HG03097 (cell line): ENCODE results near the gene PAPOLB.

ENCODE experiments used
- ATAC-seq: cut with Tn5 transposase; IDR thresholded peaks from one replicate; pipeline ENCODE4 v1.9.1; 2021; ENCODE audit not compliant: unreplicated experiment, low FRiP score

The PAPOLB gene

DNA sequence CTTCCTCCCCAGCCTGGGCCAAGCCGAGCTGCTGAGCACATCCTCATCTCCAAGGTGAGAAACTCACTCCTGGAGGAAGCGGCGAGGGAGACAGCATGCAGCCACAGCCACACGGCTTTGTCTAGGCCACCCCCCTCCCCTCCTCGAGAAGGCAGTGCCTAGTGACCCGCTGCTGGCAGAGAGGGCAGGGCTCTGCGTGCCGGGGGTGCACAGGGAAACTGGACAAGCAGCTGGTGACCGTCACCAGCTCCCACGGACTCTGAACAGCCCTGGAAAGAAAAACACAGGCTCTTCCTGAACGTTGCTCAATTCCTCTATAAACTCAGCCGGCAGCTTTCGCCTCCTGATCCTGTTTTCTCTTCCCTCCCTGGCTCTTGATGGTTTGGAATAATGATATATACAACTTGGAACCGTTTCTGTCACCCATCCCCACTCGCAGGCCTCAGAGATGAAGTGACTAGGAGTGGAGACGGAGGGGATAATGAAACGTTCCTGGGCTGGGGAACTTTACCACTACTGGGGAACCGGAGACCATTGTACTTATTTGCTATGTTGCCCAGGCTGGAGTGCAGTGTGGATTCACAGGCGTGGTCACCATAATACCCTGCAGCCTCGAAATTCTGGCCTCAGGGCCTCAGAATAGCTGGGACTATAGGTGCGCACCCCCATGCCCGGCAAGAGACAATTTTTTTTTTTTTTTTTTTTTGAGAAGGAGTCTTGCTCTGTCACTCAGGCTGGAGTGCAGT, 19.3 kb downstream of the PAPOLB start:
- ATAC-seq, result no peak

DNA sequence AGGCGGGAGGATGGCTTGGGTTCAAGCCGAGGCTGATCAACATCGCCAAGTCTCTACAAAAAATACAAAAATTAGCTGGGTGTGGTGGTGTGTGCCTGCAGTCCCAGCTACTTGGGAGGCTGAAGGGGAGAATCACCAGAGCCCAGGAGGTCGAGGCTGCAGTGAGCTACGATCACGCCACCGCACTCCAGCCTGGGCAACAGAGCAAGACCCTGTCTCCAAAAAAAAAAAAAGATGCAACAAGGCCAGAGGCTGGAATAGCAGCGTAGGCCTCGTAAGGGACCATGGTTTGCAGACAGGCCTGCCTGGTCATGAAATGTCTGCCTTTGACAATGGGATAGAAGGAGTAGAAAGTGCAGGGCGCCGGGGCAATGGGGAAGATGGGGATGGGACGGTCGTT, 20.0 kb downstream of the PAPOLB start:
- ATAC-seq, result no peak

DNA sequence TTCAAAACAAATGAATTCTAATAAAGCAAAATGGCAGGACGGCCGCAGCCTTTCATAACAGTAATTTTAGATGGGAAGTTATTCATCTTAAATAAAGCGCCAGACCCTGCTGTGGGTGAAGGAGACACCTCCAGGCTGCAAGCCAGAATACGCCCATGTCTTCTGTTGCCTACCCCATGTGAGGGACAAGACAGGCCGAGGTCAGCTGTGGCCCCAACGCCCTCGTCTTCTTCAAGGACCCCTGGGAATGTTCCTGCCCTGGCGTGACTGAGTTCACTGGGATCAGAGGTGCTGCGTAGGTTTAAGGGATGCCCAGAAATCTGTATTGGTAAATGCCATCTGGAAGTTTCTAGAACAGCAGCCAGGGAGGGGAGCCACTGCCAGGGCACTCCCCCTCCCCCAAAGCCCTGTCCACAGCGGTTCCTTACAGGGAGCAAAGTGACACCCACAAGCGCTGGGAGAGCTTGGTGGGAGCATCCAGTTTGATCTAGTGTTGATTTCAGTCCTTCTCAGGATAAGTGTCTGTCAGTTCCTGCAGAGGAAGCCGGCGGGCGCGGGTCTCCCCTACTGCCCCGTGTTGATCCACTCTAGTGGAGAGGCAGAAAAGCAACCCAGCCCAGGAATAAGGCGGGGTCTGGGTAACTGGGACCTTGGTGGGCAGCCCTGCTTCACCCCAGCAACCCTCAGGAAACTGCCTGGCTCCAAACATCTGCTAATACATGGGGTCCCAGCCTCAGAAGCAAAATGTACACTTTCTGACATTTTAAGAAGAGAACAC, 20.6 kb downstream of the PAPOLB start:
- ATAC-seq, result no peak

DNA sequence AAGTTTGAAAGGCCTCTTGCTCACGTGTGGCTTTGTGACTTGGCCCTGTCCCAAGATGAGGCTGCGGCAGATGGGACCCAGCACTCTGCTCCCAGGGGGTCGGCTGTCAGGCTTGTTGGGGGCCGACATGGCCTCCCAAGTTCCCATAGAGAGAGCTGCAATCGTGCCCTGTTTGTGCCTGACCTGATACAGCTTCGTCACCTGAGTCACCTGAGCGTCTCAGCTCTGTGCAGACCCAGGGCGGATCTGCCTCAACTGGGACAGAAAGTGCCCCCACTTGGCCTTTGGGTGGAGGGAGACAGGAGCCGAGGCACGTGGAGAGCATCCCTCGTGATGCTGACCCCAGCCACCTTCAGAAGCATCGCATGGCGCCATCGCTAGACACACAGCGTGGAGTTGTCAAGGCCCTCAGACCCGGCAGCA, 21.7 kb downstream of the PAPOLB start:
- no peak for ATAC-seq

DNA sequence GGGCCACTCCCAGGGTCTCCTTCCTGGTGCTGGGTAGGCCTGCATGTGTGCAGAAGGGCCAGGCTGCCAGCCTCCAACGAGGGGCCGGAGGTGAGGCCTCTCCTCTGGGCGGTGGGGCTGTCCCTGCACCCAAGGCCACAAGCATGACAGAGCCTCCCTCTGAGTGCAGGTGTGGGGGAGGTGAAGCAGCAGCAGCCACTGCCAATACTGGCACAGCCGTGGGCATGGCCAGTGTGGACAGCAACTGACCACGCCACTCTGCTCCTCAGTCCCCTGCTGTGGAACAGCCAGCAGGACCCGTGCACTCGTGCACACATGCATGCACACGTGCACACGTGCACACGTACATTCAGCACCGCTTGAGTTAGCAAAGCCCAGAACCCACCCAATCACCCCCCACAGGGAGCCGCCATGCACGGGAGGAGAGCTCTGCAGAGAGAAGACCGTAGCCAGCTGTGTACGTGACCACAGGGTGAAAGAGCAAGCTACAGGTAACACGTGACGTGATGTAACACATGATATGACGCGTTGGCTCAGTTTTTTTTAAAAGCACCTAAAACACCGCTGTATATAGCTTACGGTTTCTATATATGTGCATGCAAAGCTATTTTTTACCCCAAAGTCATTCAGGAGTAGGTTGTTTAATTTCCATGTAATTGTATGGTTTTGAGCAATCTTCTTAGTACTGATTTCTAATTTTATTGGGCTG, 23.1 kb downstream of the PAPOLB start:
- no peak for ATAC-seq

DNA sequence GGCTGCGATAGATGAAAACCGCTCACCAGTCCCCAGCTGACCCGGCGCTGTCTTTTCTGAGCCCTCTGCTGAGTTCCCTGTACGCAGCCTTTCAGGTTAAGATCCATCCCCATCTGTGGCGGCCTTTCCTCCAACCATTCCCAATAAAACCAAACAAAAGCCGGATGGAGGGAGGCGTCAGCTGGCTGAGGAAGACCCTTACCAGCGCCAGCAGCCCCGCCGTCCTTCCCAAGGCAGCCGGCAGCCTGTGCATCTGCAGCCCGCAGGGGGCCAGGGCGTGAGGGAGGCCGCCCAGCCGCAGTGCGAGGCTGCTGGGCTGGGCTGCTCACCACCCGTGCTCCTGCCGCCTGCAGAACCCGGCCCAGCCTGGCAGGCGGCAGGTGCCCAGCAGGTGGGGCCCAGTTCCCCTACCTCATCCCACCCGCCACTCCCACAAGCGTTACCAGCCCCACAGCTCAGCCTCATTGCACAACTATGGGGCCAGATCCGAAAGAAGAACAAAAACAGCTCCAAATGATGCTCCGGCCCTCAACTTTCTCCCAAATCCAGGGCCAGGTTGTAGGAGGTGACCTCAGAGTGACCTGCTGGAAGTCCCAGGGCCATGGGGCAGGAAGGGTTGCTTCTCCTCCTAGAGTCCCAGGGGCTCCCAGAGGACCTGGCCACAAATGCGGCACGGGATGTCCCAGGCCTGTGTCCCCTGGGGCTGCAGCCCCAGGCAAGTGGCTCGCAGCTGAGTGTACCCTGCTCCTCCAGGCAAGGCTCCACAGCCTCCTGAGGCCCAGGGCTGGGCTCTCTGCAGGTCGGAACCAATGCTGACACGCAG, 23.8 kb downstream of the PAPOLB start:
- no peak for ATAC-seq

DNA sequence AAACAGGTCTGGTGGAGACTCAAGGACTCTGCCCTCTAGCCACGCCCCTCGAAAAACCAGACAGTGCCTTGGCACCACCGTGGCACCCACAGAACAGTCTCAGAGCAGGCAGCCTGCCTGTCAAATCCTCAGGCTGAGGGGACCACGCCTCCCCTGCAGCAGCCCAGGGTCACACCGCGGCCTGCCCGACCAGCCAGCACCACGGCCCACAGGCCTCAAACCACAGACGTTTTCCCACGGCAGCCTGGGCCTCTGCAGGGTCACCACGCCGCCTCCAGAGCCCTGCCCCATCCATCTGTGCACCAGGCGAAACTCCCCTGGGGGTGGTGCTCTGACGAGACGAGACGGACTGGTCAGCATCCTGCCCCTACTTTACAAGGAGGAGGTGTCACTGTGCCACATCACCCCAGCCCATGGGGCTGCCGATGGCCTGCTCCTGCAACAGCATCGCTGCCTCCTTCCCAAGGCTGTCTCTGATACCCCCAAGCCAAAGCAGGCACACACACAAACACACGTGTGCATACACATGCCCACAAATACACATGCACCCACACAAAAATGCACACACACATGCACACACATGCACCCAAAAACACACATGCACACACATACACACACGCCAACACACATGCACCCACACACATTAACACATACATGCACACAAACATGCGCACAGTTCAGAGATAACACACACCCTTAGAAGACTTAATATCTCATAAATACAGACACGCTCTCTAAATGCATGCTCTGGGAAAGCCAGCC, 24.6 kb downstream of the PAPOLB start:
- ATAC-seq, result no peak

DNA sequence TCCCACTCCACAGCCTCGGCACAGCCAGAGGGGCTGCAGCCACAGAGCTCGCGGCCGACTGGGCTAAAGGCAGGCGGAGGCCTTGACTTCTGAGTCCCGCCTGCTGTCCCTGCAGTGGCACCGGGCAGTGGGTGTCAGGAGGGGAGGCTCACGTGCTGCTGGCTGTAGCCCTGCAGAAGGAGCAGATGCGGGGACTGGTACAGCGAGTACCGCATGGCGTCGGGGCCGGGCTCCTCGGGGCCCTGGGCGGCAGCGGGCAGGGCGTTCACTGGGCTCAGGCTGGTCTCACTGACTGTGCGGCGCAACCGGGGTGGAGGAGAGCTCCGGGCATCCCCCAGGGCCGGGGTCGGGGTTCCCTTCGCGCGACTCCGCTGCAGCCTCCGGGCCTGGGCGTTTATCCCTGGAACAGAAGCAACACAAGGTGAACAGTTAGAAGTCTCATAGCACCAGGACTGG, 25.6 kb downstream of the PAPOLB start:
- ATAC-seq, result no peak

DNA sequence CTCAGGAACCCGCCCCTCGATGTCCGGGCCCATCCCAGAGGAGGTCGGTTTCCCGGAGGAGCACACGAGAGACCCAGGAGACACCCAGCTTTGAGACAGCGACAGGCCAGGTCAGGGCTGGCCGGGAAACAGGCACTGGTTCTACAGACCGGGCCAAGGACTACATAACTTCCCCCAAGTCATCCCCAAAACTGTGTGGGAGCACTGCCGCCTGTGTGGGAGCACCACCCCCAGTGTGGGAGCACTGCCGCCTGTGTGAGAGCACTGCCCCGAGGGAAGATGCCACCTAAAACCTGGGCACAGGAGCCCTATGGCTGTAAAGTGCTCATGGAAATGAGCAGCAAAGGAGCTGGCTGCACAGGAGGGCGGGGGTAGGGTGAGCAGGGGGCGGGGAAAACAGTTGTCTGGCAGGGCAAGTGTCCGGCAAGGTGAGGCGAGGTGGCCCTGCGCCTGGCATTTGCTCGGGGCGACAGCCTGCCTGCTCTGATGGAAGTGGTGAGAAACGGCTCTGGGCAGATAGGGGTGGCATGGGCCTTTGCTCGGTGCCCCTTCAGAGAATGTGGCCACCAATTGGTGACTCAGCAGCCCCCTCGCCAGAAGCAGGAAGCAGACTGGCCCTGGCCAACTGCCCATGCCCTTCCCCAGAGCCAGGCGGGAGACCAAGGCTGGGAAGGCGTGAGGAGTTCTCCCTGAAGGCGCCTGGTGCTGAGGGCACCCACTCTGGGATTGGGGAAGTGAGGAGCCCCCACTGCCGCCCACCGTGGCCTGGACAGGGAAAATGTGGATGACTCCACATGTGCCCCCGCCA, 26.2 kb downstream of the PAPOLB start:
- no peak for ATAC-seq

DNA sequence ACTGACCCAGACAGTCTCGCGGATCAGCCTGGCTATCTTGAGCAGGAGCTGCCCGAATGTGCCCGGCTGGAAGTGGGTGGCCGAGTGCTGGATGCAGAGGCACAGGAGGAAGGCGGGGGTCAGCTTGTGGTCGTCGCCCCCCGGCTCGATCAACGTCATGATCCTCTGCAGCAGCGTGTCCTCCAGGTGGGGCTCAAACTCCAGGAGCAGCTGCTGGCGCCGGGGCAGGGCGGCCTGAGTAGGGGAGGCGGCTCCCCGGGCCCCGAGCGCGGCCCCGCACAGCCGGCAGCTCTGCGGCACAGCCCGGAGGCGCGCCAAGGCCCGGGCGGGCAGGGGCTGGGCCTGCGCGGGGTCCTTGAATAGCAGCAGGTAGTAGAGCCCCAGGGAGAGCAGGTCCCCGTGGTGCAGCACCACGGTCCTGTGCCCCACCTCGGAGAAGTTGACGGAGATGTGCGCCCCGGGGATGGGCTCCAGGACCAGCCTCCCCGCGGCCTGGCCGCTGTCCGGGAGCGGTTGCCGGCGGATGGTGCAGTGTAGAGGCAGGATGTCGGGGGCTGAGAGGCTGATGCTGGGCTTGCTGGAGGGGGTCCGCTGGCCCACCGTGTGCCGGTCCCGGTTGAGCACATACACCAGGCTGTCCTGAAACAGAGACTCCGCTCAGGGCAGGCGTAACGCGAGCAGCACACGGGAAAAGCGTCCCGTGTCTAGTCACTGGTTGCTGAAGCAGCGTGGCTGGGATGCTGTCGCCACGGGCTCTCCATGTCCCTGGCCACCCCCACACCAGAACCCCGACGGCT, 27.0 kb downstream of the PAPOLB start:
- ATAC-seq, result no peak

DNA sequence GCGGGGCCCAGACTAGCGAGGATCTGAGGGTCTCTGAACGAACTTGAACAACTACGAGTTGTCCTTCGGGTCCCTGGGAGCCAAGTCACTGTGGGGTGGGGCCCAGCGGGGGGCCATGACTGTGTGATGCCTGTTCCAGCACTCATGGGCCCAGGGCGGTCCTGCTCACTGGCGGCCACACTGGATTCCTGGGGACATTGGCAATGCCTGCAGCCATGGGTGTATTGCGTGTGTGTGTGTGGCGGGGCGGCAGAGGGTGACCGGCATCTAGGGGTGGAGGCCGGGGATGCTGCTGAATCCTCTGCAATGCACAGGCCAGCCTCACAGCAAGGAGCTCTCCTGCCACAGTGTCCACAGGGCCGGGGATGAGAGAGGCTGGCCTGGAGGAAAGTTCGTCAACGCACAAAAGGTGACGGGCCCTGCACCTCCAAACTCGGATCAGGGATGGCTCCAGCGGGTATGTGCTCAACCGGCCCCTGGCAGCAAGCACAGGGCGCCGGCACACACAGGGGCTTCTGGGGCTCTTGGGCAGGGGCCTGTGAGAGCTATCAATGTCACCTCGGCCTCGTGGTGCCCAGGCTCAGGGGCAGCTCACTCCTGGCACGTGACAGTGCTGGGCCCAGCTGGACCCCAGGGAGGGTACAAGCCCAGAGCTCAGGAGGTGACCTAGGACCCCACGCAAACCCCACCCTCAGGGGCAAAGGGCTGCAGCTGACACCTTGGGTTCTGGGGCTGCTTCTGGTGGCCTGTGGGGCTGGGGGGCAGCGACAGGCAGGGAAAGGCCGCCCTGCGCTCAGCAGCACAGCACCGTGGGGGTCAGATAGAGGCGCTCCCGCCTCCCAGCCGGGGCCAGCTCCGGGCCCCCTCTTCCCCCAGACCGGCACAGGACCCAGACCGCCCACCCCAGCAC, 27.9 kb downstream of the PAPOLB start:
- ATAC-seq, result no peak

DNA sequence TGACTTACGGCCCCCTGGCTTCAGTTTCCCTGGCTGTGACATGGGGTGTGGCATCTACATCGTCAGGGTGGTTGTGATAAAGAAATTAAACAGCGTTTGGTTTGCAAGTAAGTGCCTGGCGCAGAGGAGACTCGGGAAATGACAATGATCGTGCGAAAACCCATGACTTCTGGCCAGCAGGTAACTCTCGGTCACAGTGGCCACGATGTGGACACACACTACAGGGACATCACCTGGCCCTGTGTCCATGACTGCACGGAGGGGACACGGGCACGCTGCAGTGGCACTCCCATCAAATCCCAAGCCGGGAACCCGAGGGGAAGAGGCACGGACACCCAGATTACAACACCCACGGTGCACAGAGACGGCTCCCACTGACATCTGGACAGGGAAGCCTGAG, 28.7 kb downstream of the PAPOLB start:
- ATAC-seq, result no peak

DNA sequence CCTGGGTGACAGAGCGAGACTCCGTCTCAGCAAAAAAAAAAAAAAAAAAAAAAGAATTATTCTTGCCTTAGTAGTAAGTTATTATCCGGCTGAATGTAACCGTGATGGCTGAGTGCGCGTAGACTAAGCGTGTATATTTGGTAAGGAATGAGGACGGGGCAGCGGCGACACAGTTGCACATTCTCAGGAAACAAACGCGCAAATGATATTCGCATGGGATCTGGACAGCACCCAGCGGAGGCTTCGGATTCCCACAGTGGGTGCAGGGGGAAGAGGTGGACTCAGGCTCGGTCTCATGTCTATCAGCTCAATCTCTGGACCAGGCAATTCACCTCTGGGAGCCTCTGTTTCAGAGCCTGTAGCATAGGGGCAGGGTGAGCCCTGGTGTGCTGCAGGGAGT, 29.1 kb downstream of the PAPOLB start:
- no peak for ATAC-seq

DNA sequence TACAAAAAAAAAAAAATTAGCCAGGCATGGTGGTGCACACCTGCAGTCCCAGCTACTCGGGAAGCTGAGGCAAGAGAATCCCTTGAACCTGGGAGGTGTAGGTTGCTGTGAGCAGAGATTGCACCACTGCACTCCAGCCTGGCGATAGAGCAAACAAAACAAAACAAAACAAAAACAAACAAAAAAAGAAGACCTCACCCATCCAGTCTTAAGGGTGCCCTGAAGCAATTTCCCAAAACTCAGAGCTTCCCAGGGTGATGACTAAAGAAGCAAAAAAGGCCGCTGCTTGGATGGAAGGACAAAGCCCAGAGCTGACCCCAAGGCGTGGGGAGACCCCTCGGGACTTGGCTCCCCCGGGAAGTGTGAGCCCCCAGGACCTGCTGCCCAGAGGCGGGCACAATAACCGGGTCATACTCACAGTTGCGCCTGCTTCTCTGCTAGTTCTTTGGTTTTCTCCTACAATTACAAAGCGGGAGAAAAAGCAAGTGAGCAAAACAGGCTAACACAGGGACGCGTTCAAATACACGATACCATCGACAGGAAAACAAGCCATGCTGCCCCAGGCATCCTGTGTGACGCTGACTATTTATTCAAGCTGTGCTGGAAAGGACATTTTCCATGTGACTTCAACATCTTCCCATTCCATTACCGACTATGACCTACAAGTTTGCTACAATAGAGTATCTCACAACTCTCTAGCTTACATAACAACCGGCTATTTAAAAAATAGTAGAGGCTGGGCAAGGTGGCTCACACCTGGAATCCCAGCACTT, 29.9 kb downstream of the PAPOLB start:
- no peak for ATAC-seq

DNA sequence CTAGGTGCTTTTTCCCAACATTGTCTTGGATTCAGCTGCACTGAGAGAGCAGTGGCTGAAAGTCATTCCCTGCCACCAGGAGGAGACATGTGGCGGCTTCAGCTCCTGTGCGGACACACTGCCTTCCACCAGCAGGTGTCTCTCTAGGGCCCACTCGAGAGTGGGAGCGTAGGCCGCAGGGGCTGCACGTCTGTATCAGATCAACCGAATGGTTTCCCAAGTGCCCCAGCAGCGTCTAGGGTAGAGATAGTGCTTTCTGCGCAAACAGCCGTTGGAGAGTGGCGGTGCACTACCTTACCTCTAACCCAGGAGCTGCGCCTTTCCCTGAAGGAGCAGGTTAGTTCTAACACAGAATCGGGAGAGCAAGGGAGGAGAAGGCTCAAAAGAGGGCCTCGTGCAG, 31.7 kb downstream of the PAPOLB start:
- ATAC-seq, result no peak

DNA sequence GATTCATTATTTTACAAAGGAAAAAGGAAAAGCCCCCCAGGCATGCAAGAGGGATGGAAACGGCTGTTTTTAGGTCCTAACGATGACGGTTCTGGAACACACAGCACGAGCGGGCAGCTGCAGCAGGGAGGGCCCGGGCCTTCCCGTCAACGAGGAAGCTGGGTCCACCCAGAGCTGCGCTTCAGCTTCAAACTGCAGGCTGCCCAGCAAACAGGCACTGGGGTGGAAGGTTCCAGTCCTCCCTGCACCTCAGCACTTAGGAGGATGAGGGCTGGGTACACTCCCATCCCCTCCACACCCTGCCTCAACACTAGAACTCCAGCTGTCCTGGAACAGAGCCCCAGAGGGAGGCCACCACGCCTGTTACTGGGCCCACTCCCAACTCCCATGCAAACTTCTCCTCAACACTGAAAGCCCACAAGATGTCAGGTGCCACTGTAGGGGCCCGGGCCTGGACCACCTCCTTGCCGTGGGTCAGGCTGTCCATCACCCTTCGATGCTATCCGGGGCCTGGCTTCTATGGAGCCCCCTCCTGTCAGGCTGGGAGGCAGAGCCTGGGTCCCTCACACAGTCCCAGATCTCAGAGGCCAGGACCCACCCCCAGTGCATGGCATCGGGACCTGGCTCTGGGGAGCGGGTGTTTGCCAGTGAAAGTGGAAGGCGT, 33.0 kb downstream of the PAPOLB start:
- ATAC-seq, result no peak
